Glutamatergic neuron (in vitro differentiated cells): Measurements from ENCODE around the gene PLEKHA7. TPM values are rescaled to one million over a fixed set of nuclear protein-coding genes. Genes with fewer than 3 reads are reported as not detected.

Source experiments
- DNase-seq: peaks from one replicate; pipeline ENCODE4 v3.0.0; 2022
- H3K27ac Mint-ChIP-seq: one replicate; pipeline ENCODE4 v1.8.0; 2020; ENCODE audit warnings: mild to moderate bottlenecking, mixed read lengths, inconsistent platforms; ENCODE audit not compliant: unreplicated experiment
- H3K27me3 Mint-ChIP-seq: one replicate; pipeline ENCODE4 v1.8.0; 2020; ENCODE audit warnings: mild to moderate bottlenecking, moderate library complexity, mixed read lengths, inconsistent platforms; ENCODE audit not compliant: unreplicated experiment
- H3K36me3 Mint-ChIP-seq: one replicate; pipeline ENCODE4 v1.8.0; 2020; ENCODE audit warnings: mild to moderate bottlenecking, mixed read lengths, inconsistent platforms; ENCODE audit not compliant: unreplicated experiment
- H3K4me1 Mint-ChIP-seq: one replicate; pipeline ENCODE4 v1.8.0; 2020; ENCODE audit warnings: mild to moderate bottlenecking, low read depth, mixed read lengths, inconsistent platforms; ENCODE audit not compliant: unreplicated experiment
- H3K4me3 Mint-ChIP-seq: one replicate; pipeline ENCODE4 v1.8.0; 2020; ENCODE audit warnings: mild to moderate bottlenecking, mixed read lengths, inconsistent platforms; ENCODE audit not compliant: unreplicated experiment
- H3K9me3 Mint-ChIP-seq: one replicate; pipeline ENCODE4 v1.8.0; 2020; ENCODE audit warnings: mild to moderate bottlenecking, moderate library complexity, mixed read lengths, inconsistent platforms; ENCODE audit not compliant: unreplicated experiment
- CTCF ChIP-seq: fragments of 200-600 bp; sonication (generic); IDR thresholded peaks from one replicate; pipeline ENCODE4 v1.5.0; 2021; ENCODE audit not compliant: partially characterized antibody, unreplicated experiment
- total RNA-seq: library from RNA; stranded (reverse); fragmentation: NEBNext Ultra II Directional; extraction: Animal tissue kit (Norgen Biotek cat#: 25700); gene quantifications from one replicate; pipeline ENCODE4 v1.2.1, GENCODE V29; 2021; ENCODE audit not compliant: unreplicated experiment

Gene PLEKHA7
- total RNA-seq, 1 donor from 2014 or later: 5.7 TPM

- peaks cover 3% of the 10 kb centered on the region for H3K27me3 Mint-ChIP-seq
- no peak overlapping the region for H3K4me3 Mint-ChIP-seq
- no peak for DNase-seq
- H3K36me3 Mint-ChIP-seq: no peaks in the 10 kb centered on the region
- H3K27ac Mint-ChIP-seq: no peak overlapping the region
- no peak for TF ChIP-seq CTCF
- peaks cover 6% of the 10 kb centered on the region for H3K9me3 Mint-ChIP-seq
- H3K4me1 Mint-ChIP-seq: peaks cover 3% of the 10 kb centered on the region
Measured at GRCh38 chr11:16781936-16782919, 232.0 kb downstream of the PLEKHA7 start.

GRCh38 chr11:16780698-16781550 lies 233.3 kb downstream of the PLEKHA7 start:
- peaks cover 3% of the 10 kb centered on the region for H3K4me1 Mint-ChIP-seq
- peaks cover 6% of the 10 kb centered on the region for H3K9me3 Mint-ChIP-seq
- no peak overlapping the region for H3K27ac Mint-ChIP-seq
- no peaks in the 10 kb centered on the region for H3K36me3 Mint-ChIP-seq
- H3K27me3 Mint-ChIP-seq: peaks cover 3% of the 10 kb centered on the region
- no peak for DNase-seq
- no peak for TF ChIP-seq CTCF
- no peak overlapping the region for H3K4me3 Mint-ChIP-seq

GRCh38 chr11:16780146-16780545 lies 234.1 kb downstream of the PLEKHA7 start:
- Mint-ChIP-seq H3K9me3 (peaks cover 6% of the 10 kb centered on the region), H3K27me3 (peaks cover 3% of the 10 kb centered on the region), H3K36me3 (no peaks in the 10 kb centered on the region), H3K4me3 (no peak overlapping the region), H3K27ac (no peak overlapping the region), H3K4me1 (peaks cover 3% of the 10 kb centered on the region)
- TF ChIP-seq CTCF: no peak
- no peak for DNase-seq

- no peak for TF ChIP-seq CTCF
- Mint-ChIP-seq H3K9me3 (peaks cover 7% of the 10 kb centered on the region), H3K27ac (no peak overlapping the region), H3K36me3 (no peaks in the 10 kb centered on the region), H3K27me3 (peaks cover 1% of the 10 kb centered on the region), H3K4me3 (no peak overlapping the region), H3K4me1 (peaks cover 3% of the 10 kb centered on the region)
- DNase-seq: no peak
Measured at GRCh38 chr11:16779436-16779835, 234.8 kb downstream of the PLEKHA7 start.
